Retina (tissue), 1 donor: Measurements from ENCODE around the gene TENM3.

Experiments used
- DNase-seq: peaks from one replicate; pipeline ENCODE4 v3.0.0-alpha.2; 2016

Gene TENM3

GRCh38 chr4:182577411-182577810 lies 334.2 kb downstream of the TENM3 start:
- DNase-seq = no peak

DNA sequence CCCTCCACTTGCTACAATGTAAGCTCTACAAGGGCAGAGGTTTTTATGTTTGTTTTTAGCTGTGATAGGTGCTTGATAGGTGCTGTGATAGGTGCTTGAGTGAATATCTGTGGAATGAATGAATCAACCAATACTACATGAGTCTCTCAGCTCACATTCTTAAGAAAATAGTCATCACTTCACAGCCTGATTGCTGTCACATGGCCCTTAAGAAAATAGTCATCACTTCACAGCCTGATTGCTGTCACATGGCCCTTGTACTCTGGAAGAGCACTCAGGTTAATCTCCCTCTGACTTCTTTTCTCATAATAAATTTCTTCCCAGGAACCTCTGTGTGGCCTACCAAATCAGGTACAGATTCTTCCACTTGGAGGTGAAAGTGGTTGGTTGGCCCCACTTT lies 335.2 kb downstream of the TENM3 start:
- DNase-seq = no peak

DNA sequence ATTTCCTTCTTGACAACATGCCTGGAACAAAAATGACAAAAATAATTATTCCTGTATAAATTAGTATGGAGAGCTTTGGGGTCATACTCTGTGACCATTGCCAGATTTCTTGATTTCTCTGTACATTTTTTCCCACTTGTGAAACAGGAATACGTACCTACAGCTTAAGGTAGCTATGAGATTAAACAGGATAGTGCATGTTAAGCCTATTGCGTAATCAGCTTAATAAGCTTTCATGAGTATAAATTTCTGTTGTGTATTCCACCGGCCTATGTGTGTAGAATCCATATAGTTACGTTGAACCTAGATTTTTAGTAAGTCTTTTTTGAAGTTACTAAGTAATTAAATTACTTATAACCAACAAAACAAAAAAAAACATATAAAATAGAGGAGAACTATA lies 339.0 kb downstream of the TENM3 start:
- no peak for DNase-seq

GRCh38 chr4:182583703-182584415 lies 340.7 kb downstream of the TENM3 start:
- DNase-seq = no peak

- DNase-seq = no peak
Measured at GRCh38 chr4:182585321-182585720, 342.1 kb downstream of the TENM3 start.

- DNase-seq = no peak
Measured at GRCh38 chr4:182589100-182589499, 345.9 kb downstream of the TENM3 start.

DNA sequence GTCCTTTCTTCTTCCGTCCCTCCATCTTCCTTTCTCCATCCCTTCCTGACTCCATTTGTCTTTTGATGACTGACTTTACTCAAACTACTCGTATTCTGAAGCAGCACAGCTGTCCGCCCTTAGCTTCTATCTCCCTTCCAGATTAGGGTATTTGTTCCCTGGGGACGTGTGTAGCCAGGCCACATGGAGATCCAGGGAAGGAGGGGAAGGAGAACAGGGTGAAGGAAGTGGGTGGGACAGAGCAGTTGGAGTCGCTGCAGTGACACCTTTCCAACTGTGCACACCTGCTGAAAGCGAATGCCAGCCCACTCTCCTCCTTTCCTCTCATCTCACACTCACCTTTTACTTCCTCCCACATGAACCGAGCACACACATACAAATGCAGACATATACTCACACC lies 350.2 kb downstream of the TENM3 start:
- no peak for DNase-seq

- DNase-seq = no peak
Measured at GRCh38 chr4:182593864-182594263, 350.7 kb downstream of the TENM3 start.

DNA sequence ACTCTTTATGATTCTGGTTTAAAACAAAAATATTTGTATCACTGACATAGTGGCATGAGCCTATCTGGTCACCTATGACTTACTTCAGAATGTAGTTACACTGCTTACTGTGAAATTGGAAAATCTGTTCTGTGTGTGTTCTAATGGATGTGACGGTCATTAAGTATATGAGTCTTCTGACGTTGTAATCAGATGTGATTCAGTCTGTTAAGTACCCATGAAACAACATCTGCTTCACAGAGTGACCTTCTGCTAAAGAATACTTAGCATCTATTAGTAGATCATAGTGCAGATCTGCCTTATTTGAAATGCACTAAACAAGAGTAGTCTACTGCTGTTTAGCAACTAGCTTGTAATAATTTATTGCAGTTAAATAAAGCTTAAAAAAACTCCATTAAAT lies 356.9 kb downstream of the TENM3 start:
- DNase-seq = no peak

GRCh38 chr4:182600856-182601255 lies 357.7 kb downstream of the TENM3 start:
- no peak for DNase-seq

GRCh38 chr4:182604161-182604622 lies 361.0 kb downstream of the TENM3 start:
- DNase-seq = no peak

GRCh38 chr4:182604953-182605352 lies 361.8 kb downstream of the TENM3 start:
- DNase-seq = no peak

- no peak for DNase-seq
Measured at GRCh38 chr4:182608525-182608924, 365.3 kb downstream of the TENM3 start.

DNA sequence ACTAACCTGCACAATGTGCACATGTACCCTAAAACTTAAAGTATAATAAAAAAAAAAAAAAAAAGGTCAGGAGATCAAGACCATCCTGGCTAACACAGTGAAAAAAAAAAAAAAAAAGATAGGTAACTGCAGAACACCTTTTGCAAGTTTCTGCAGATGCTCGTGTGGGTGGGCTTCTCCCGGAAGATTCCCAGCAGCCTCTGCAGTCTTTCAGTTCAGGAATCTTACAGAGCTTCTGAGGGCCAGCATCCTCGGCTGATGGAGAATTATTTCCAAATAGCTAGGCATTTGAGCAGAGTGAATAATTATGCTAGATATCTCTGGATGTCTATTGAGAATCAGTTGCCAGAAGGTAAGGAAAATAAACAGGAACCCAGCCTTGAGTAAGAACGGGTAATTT lies 373.3 kb downstream of the TENM3 start:
- no peak for DNase-seq

DNA sequence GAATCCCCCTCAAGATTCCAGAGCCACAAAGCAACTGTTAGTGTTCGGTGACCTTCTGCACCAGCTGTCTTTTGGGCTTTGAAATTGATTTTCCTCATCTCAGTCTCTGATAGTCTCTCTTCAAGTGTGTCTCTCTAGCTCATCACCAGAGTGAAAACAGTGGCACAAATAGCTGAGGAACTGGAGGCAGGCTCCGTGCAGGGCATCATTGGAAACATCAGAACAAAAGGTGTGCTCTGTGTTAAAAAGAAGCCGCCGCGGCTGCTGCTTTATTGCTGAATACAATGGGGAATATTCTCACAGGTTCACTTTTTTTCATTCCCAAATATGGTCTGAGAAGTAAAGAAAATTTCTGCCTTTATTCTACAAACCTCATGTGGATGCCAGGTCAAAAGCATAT lies 376.5 kb downstream of the TENM3 start:
- DNase-seq = peak; percentile 36

DNA sequence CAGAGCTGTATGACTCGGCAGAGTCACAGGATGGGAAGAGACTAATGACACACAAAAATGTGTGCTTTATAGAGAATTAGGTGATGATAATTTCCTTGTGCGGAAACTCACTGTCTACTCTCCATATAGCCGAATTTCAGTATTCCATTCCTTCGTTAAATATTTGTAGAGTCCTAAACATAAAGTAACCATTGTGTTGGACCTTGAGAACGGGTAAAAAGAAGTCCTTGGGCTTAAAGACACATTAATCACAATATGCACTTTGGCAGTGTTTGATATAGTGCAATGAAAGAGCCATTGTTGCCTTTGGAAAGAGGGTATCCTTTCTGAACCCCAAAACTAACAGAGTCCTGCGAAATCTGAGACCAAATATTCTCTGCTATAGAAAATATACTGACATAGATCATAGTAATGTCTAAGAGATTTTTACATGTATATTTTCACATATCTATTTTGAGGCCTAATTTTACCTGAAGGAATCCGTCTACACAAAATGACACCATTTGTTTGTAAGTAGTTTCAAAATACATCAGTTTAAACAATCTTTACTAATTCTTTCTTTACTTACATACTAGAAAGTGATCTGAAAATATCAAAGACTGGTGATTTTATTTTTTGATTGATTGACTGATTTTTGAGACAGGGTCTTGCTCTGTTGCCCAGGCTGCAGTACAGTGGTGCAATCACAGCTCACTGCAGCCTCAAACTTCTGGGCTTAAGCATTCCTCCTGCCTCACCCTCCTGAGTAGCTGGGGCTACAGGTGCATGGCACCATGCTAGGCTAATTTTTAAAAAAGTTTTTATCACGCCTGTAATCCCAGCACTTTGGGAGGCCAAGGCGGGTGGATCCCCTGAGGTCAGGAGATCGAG lies 377.1 kb downstream of the TENM3 start:
- DNase-seq = no peak

DNA sequence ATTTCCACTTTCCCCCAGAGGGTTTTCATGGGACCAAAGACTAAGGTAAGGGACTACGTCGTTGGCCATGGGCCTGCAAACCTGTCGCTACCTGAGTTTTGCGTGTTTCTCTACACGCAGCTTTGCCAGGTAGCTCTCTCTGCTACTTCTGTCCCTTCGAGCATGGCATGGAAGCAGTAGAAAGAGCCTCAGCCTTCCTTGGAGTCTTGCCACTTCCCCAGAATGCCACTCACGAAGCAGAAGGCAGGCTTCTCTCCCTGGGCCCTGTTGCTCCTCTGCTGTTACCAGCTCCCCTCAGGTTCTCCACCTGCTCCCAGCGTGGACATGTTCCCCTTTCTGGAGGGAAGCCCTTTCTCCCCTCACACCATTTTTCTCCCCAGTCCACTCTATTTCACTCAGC lies 381.1 kb downstream of the TENM3 start:
- DNase-seq = no peak

- no peak for DNase-seq
Measured at GRCh38 chr4:182625193-182625592, 382.0 kb downstream of the TENM3 start.

DNA sequence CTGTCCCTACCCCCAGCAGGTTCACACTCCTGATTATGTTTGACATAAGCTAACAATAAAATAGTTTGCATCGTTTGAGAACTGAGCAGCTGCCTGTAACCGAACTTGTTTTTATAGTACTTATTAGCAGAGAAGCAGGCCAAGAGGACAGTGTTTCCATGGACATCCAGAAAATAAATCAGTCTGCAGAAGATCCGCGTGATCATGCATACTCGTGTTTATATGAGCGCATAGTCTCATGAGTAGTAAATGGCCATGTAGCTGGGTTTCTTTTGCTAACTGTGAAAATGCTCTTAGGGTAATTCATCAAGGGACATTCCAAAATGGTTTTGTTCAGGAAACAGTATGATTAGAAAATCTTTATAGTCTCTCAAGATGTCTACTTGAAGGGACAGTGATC lies 384.8 kb downstream of the TENM3 start:
- no peak for DNase-seq

DNA sequence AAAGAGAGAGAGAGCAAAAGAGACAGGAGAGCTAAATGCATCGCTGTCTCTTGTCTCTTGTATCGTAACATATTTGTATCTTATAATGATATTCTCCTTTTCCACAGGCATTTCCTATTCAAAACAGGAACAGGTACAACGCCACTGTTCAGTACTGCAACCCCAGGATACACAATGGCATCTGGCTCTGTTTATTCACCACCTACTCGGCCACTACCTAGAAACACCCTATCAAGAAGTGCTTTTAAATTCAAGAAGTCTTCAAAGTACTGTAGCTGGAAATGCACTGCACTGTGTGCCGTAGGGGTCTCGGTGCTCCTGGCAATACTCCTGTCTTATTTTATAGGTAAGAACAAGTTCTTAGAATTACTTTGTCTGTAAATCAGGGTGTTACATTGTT lies 385.3 kb downstream of the TENM3 start:
- DNase-seq = no peak

GRCh38 chr4:182629096-182629495 lies 385.9 kb downstream of the TENM3 start:
- no peak for DNase-seq

GRCh38 chr4:182640491-182640890 lies 397.3 kb downstream of the TENM3 start:
- no peak for DNase-seq

DNA sequence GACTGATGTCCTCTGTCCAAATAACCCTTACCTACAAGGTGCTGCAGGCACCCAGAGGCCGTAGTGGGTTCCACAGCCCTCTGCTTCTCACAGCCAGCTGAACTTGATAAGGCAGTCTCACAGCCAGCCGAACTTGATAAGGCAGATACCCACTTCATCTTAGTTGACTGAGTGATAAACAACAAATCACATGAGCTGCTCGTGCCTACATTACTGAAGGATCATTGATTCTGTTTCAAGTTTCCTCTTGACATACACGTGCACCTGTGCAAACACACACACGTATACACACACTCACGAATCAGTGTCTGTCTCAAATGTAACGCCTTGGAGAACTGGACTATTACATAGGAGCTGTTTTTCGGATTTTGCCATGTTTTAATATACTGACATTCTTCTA lies 397.7 kb downstream of the TENM3 start:
- DNase-seq = no peak

DNA sequence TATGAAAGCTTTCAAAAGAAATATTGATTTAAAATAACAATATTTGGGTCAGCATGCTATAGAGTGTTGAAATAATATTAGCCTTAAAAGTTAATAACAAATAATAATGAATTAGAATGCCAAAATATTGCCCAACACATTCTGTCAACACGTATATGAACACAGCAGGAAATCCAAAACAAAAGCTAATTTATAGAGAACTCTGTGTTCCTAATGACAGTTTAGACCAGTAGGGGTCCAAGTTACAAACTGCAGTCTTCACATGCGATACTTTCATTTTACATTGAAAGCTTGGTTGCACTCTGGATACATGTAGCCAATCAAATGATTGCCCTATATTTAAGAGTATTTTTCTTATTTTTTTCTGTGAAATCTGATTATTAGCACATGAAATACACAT lies 399.6 kb downstream of the TENM3 start:
- no peak for DNase-seq
